Type B pancreatic cell (in vitro differentiated cells): Measurements from ENCODE around the gene PRKN. TPM values are rescaled to one million over a fixed set of nuclear protein-coding genes. Genes with fewer than 3 reads are reported as not detected.
"Not testable (repeated sequence)": the region's sequence is repeated elsewhere in the genome, so short reads cannot be mapped to it uniquely, and the experiment has no call there.

Experiments used
- DNase-seq: peaks from one replicate; pipeline ENCODE4 v3.0.0; 2021; ENCODE audit warnings: mixed read lengths; ENCODE audit not compliant: unreplicated experiment; ENCODE audit errors: extremely low spot score
- H3K27ac Mint-ChIP-seq: 2 replicates; pipeline ENCODE4 v1.8.0; 2021; ENCODE audit warnings: mild to moderate bottlenecking, mixed read lengths
- H3K27me3 Mint-ChIP-seq: 2 replicates; pipeline ENCODE4 v1.8.0; 2021; ENCODE audit warnings: mixed read lengths
- H3K36me3 Mint-ChIP-seq: 2 replicates; pipeline ENCODE4 v1.8.0; 2021; ENCODE audit warnings: mixed read lengths
- H3K4me1 Mint-ChIP-seq: one replicate; pipeline ENCODE4 v1.8.0; 2021; ENCODE audit warnings: mixed read lengths; ENCODE audit not compliant: unreplicated experiment
- H3K4me3 Mint-ChIP-seq: 2 replicates; pipeline ENCODE4 v1.8.0; 2021; ENCODE audit warnings: mild to moderate bottlenecking, mixed read lengths
- H3K9me3 Mint-ChIP-seq: 2 replicates; pipeline ENCODE4 v1.8.0; 2021; ENCODE audit warnings: mixed read lengths
- CTCF ChIP-seq: fragments of 200-600 bp; sonication (generic); conservative IDR thresholded peaks from 2 replicates; pipeline ENCODE4 v1.5.0; 2021; ENCODE audit warnings: antibody characterized with exemption, mild to moderate bottlenecking
- total RNA-seq: library from RNA; stranded (reverse); gene quantifications from 2 replicates; pipeline ENCODE4 v1.2.1, GENCODE V29; 2021; ENCODE audit warnings: low replicate concordance

The PRKN gene
- total RNA-seq, 1 donor from 2014 or later = 6.2 TPM

- H3K9me3 Mint-ChIP-seq = peaks cover 1% of the 10 kb centered on the region
- no peaks in the 10 kb centered on the region for H3K4me1 Mint-ChIP-seq
Measured at GRCh38 chr6:162679681-162680080, 47.9 kb downstream of the PRKN start.

GRCh38 chr6:162678896-162679295 is 48.7 kb downstream of the PRKN start:
- H3K27me3 Mint-ChIP-seq = not testable (repeated sequence)

More at GRCh38 chr6:162679681-162680080, 47.9 kb downstream of the PRKN start:
- Mint-ChIP-seq H3K27me3 (no peaks in the 10 kb centered on the region), H3K4me3 (no peak overlapping the region), H3K27ac (no peak overlapping the region), H3K36me3 (no peaks in the 10 kb centered on the region)
- no peak for DNase-seq
- no peak for TF ChIP-seq CTCF

GRCh38 chr6:162675503-162675902 is 52.1 kb downstream of the PRKN start:
- Mint-ChIP-seq H3K27ac (no peak overlapping the region), H3K9me3 (peaks cover 7% of the 10 kb centered on the region), H3K27me3 (no peaks in the 10 kb centered on the region), H3K4me1 (no peaks in the 10 kb centered on the region), H3K4me3 (no peak overlapping the region), H3K36me3 (no peaks in the 10 kb centered on the region)
- no peak for TF ChIP-seq CTCF
- no peak for DNase-seq

More at GRCh38 chr6:162678896-162679295, 48.7 kb downstream of the PRKN start:
- not testable (repeated sequence) for H3K4me1 Mint-ChIP-seq, DNase-seq, H3K9me3 Mint-ChIP-seq, H3K27ac Mint-ChIP-seq, H3K4me3 Mint-ChIP-seq, H3K36me3 Mint-ChIP-seq

- TF ChIP-seq CTCF = no peak
- Mint-ChIP-seq H3K4me3 (no peak overlapping the region), H3K27ac (no peak overlapping the region), H3K27me3 (no peaks in the 10 kb centered on the region), H3K9me3 (peaks cover 7% of the 10 kb centered on the region), H3K36me3 (no peaks in the 10 kb centered on the region), H3K4me1 (no peaks in the 10 kb centered on the region)
- DNase-seq = no peak
Measured at GRCh38 chr6:162674452-162674851, 53.1 kb downstream of the PRKN start.

- no peak for DNase-seq
- H3K4me1 Mint-ChIP-seq = no peaks in the 10 kb centered on the region
- TF ChIP-seq CTCF = no peak
- H3K36me3 Mint-ChIP-seq = no peaks in the 10 kb centered on the region
- no peaks in the 10 kb centered on the region for H3K27me3 Mint-ChIP-seq
- H3K27ac Mint-ChIP-seq = no peak overlapping the region
- peaks cover 7% of the 10 kb centered on the region for H3K9me3 Mint-ChIP-seq
- no peak overlapping the region for H3K4me3 Mint-ChIP-seq
Measured at GRCh38 chr6:162671580-162672165, 55.9 kb downstream of the PRKN start.

GRCh38 chr6:162670345-162670744 is 57.2 kb downstream of the PRKN start:
- DNase-seq = no peak
- no peak overlapping the region for H3K4me3 Mint-ChIP-seq
- no peaks in the 10 kb centered on the region for H3K36me3 Mint-ChIP-seq
- H3K9me3 Mint-ChIP-seq = peaks cover 7% of the 10 kb centered on the region
- TF ChIP-seq CTCF = no peak
- no peaks in the 10 kb centered on the region for H3K27me3 Mint-ChIP-seq
- H3K27ac Mint-ChIP-seq = no peak overlapping the region
- H3K4me1 Mint-ChIP-seq = no peaks in the 10 kb centered on the region
